ENCODE measurements around the gene ABTB2. TPM values are rescaled to one million over a fixed set of nuclear protein-coding genes. Genes with fewer than 3 reads are reported as not detected.
A peak's percentile ranks its signal among the peaks of the same experiment; 100 is the strongest.

ABTB2 gene
- total RNA-seq, 1 experiment from 2014 or later = 5.5 TPM

GRCh38 chr11:34234086-34234740, 123.6 kb downstream of the ABTB2 start:
- no peak overlapping the region for H2BK15ac ChIP-seq (ENCODE audit: low read depth, low read length)
- Mint-ChIP-seq H3K27me3 (ENCODE audit: low read depth) (no peaks in the 10 kb centered on the region), H3K4me3 (no peak overlapping the region), H3K4me1 (peaks cover 30 to 38% of the 10 kb centered on the region in 2 experiments), H3K9me3 (no peaks in the 10 kb centered on the region), H3K36me3 (ENCODE audit: insufficient read depth in 1 of 3, low read depth in 3 of 3) (no peaks in the 10 kb centered on the region; a peak in 1 of 7 replicates), H3K27ac (peak overlapping the region; percentile 77 to 91 (median 86); a peak in 5 of 7 replicates)
- H3K4me1 ChIP-seq (ENCODE audit: insufficient read depth, low read length) = peaks cover 3% of the 10 kb centered on the region; the same call in 1 of the 2 replicates
- no peak overlapping the region for H2BK5ac ChIP-seq (ENCODE audit: insufficient read length, low read length)
- H2BK120ac ChIP-seq (ENCODE audit: low read depth, low read length, poor library complexity, severe bottlenecking) = no peak overlapping the region
- H3K4ac ChIP-seq (ENCODE audit: low read depth, low read length) = no peak overlapping the region
- H3K4me2 ChIP-seq (ENCODE audit: insufficient read depth, insufficient read length, low read length) = peak overlapping the region; percentile 50
- no peak overlapping the region for H4K8ac ChIP-seq (replicated peaks; ENCODE audit: insufficient read length, low read depth, low read length)
- H3K23me2 ChIP-seq (ENCODE audit: insufficient read length, low read depth, low read length, poor library complexity, severe bottlenecking) = no peaks in the 10 kb centered on the region
- H2BK12ac ChIP-seq (ENCODE audit: insufficient read length, low read depth, low read length) = no peak overlapping the region
- H2BK20ac ChIP-seq (ENCODE audit: low read depth, low read length, poor library complexity, severe bottlenecking) = no peak overlapping the region
- H4K5ac ChIP-seq (ENCODE audit: insufficient read length, low read depth, low read length) = no peak overlapping the region
- WGBS (ENCODE audit: extremely low coverage, insufficient read length, low lambda C conversion rate) = no CpG with 5 or more reads among the region's 9 CpGs
- no peak overlapping the region for H4K91ac ChIP-seq (ENCODE audit: insufficient read length, low read depth, low read length)
- no peaks in the 10 kb centered on the region for H3K27me3 ChIP-seq (ENCODE audit: insufficient read depth, low read length)
- H4K20me1 ChIP-seq (ENCODE audit: control insufficient read depth, insufficient read depth, insufficient read length) = no peaks in the 10 kb centered on the region
- H3K18ac ChIP-seq (ENCODE audit: insufficient read length, low read depth, low read length) = peak overlapping the region; percentile 8
- H2AFZ ChIP-seq (ENCODE audit: low read length) = no peak overlapping the region
- no peaks in the 10 kb centered on the region for H3K79me2 ChIP-seq (ENCODE audit: insufficient read depth, low read length)
- no peak overlapping the region for H3K27ac ChIP-seq (ENCODE audit: insufficient read length, low read depth, low read length)
- no peak overlapping the region for H3K56ac ChIP-seq (ENCODE audit: insufficient read length, low read depth, low read length)
- H2AK5ac ChIP-seq (ENCODE audit: insufficient read length, low read length) = no peak overlapping the region
- peak; percentile 87 for DNase-seq
- no peak overlapping the region for H3K9ac ChIP-seq (ENCODE audit: extremely low read depth, insufficient read length, low read length)
- H3K79me1 ChIP-seq (ENCODE audit: insufficient read depth, low read depth, low read length, poor library complexity, severe bottlenecking) = no peaks in the 10 kb centered on the region
- no peaks in the 10 kb centered on the region for H3K9me3 ChIP-seq (ENCODE audit: control insufficient read depth, low read depth, low read length)
- no peak overlapping the region for H3T11ph ChIP-seq (ENCODE audit: low read length)
- no peak for TF ChIP-seq CTCF (conservative IDR thresholded peaks at IDR 0.05)
- no peak overlapping the region for H3K23ac ChIP-seq (ENCODE audit: insufficient read length, low read depth, low read length)
- H3K14ac ChIP-seq (ENCODE audit: insufficient read depth, low read length) = 0 out of 2 replicates have a peak overlapping the region, but pooled peaks have one; percentile 24
